ENCODE data around the gene PSMB11. TPM values are rescaled to one million over a fixed set of nuclear protein-coding genes. Genes with fewer than 3 reads are reported as not detected.

The PSMB11 gene
- total and polyA plus RNA-seq, 10 of the 15 experiments (the other 5 are each of a cell fraction or from before 2014, with no cell fraction given) = not detected

- in situ Hi-C loops (cut with MboI) = no loop called here
- no peaks in the 10 kb centered on the region for H4K20me1 ChIP-seq (ENCODE audit: control insufficient read depth, insufficient read depth)
- ChIA-PET RAD21 (ENCODE audit: unreplicated experiment) (interaction anchor here (1.1 to 7.5 kb wide), 2 partner anchors 11 to 59 kb away, joined by 3 to 166 read pairs; partner anchors contain the start of gene CDH24), POLR2A (interaction anchor here (1.1 kb wide), 1 partner anchor 9 kb away, joined by 3 read pairs; no protein-coding TSS in a partner anchor), SMC1A (ENCODE audit: uncharacterized antibody, unreplicated experiment) (interaction anchor here (6.9 kb wide), 1 partner anchor 10 kb away, joined by 67 read pairs; no protein-coding TSS in a partner anchor), CTCF (interaction anchor here (1.0 to 25.0 kb wide), 5 partner anchors 10 to 57 kb away, joined by 4 to 853 read pairs (median 108); partner anchors contain the start of genes AJUBA and CDH24)
- no peak overlapping the region for H3K27ac ChIP-seq (ENCODE audit: control insufficient read depth, insufficient read depth)
- DNase-seq (ENCODE audit: low read depth, low spot score) = no peak
- no peak overlapping the region for H3K4me3 ChIP-seq
- no TSS peak for BruUV-seq (replicated peaks)
- no peaks in the 10 kb centered on the region for H3K4me1 ChIP-seq (ENCODE audit: control insufficient read depth, insufficient read depth, low read length)
- no peak for FAIRE-seq
- no peaks in the 10 kb centered on the region for H3K9me3 ChIP-seq (replicated peaks; ENCODE audit: control insufficient read depth, insufficient read depth, low read length)
- ATAC-seq = no peak
- H3K27me3 ChIP-seq (replicated peaks in 1 of 2; ENCODE audit: control insufficient read depth in 2 of 2, insufficient read depth in 2 of 2, low read length in 1 of 2) = no peaks in the 10 kb centered on the region
- H3K36me3 ChIP-seq (ENCODE audit: control insufficient read depth in 2 of 2, insufficient read depth in 2 of 2, low read length in 1 of 2) = no peaks in the 10 kb centered on the region
- no peak overlapping the region for H3K9ac ChIP-seq (ENCODE audit: control insufficient read depth, insufficient read depth, low read length)
- no peak overlapping the region for H3K4me2 ChIP-seq (ENCODE audit: control insufficient read depth, insufficient read depth)
- intact Hi-C loops (cut with micrococcal nuclease; ENCODE audit: unreplicated experiment) = no loop called here
- H2AFZ ChIP-seq (ENCODE audit: control insufficient read depth, low read depth, low read length) = no peak overlapping the region
- no peaks in the 10 kb centered on the region for H3K79me2 ChIP-seq (ENCODE audit: control insufficient read depth, insufficient read depth, low read length)
- TF ChIP-seq CHD2 (IDR thresholded peaks at IDR 0.05; ENCODE audit: borderline replicate concordance, low read depth, low read length) (no peak), ZNF217 (IDR thresholded peaks at IDR 0.05) (no peak), ESRRA (IDR thresholded peaks at IDR 0.05; ENCODE audit: low read length) (no peak), SIX5 (IDR thresholded peaks at IDR 0.05; ENCODE audit: low read depth, low read length, severe bottlenecking) (no peak), NR2C2 (IDR thresholded peaks at IDR 0.05; ENCODE audit: borderline replicate concordance, control insufficient read depth, insufficient read length, low read depth) (no peak), E4F1 (IDR thresholded peaks at IDR 0.05; ENCODE audit: borderline replicate concordance, partially characterized antibody) (no peak), SRF (IDR thresholded peaks at IDR 0.05; ENCODE audit: low read depth in 2 of 2, low read length in 2 of 2) (no peak), YY1 (IDR thresholded peaks at IDR 0.05; ENCODE audit: low read depth, low read length) (no peak), PML (IDR thresholded peaks at IDR 0.05; ENCODE audit: low read length) (no peak), TAF1 (IDR thresholded peaks at IDR 0.05; ENCODE audit: borderline replicate concordance, low read depth, low read length) (no peak), ZZZ3 (IDR thresholded peaks at IDR 0.05; ENCODE audit: control insufficient read depth, insufficient read length, low read depth) (no peak), CBX3 (IDR thresholded peaks at IDR 0.05; ENCODE audit: borderline replicate concordance, low read depth) (no peak), CREM (IDR thresholded peaks at IDR 0.05; ENCODE audit: low read depth) (no peak), PAX8 (IDR thresholded peaks at IDR 0.05) (no peak), IRF3 (IDR thresholded peaks at IDR 0.05) (no peak), SKIL (IDR thresholded peaks at IDR 0.05; ENCODE audit: low read depth, poor library complexity, severe bottlenecking) (no peak), RAD51 (IDR thresholded peaks at IDR 0.05) (no peak), SREBF2 (IDR thresholded peaks at IDR 0.05; ENCODE audit: low read length) (no peak)
- WGBS (ENCODE audit: insufficient coverage, insufficient replicate concordance, low lambda C conversion rate, missing lambda C conversion rate) = 87% methylated on average over 9 of the region's 9 CpGs
Measured at GRCh38 chr14:22997676-22998323, 44.2 kb upstream of the PSMB11 start.
